Transverse colon (tissue), 4 donors: ENCODE results near the gene UBE2E2. TPM values are rescaled to one million over a fixed set of nuclear protein-coding genes. Genes with fewer than 3 reads are reported as not detected.
"Not testable (repeated sequence)": the region's sequence is repeated elsewhere in the genome, so short reads cannot be mapped to it uniquely, and the experiment has no call there.

Experiments used
- DNase-seq: peaks from one replicate; pipeline ENCODE4 v3.0.0-alpha.2; 2019
- H3K27ac ChIP-seq, 4 donors: fragments of 200-600 bp; sonication (generic); 2 replicates each; pipeline ENCODE4 v1.5.1; 2016 to 2018; ENCODE audit warnings: inconsistent platforms in 4 of 4
- H3K27me3 ChIP-seq: fragments of 200-600 bp; sonication (generic); 2 replicates; pipeline ENCODE4 v1.5.1; 2017; ENCODE audit warnings: inconsistent platforms
- H3K36me3 ChIP-seq, 4 donors: fragments of 200-600 bp; sonication (generic); 2 replicates each; pipeline ENCODE4 v1.5.1; 2017 to 2019; ENCODE audit warnings: inconsistent platforms in 4 of 4
- H3K4me1 ChIP-seq, 4 donors: fragments of 200-600 bp; sonication (generic); 2 replicates each; pipeline ENCODE4 v1.5.1; 2017 to 2020; ENCODE audit warnings: inconsistent platforms in 4 of 4
- H3K4me3 ChIP-seq, 4 donors: fragments of 200-600 bp; sonication (generic); 1 replicate in 1 of 4; 2 replicates in 3 of 4; pipeline versions ENCODE4 v1.5.1 to v1.6.1; 2017 to 2019; ENCODE audit warnings: inconsistent platforms in 4 of 4
- H3K9me3 ChIP-seq, 2 donors: fragments of 200-600 bp; sonication (generic); 2 replicates each; pipeline ENCODE4 v1.5.1; 2017 to 2019; ENCODE audit warnings: inconsistent platforms in 2 of 2
- CTCF ChIP-seq, 5 experiments: fragments of 200-600 bp in 3 of 5; fragments of 450-650 bp in 2 of 5; sonication (generic) in 3 of 5; IDR thresholded peaks; 1 replicate in 2 of 5; 2 replicates in 3 of 5; pipeline ENCODE4 v1.5.1; 2016 to 2017; ENCODE audit warnings: antibody characterized with exemption in 5 of 5, inconsistent platforms in 3 of 5, mild to moderate bottlenecking in 2 of 5, moderate library complexity in 1 of 5
- EP300 ChIP-seq: sonication (generic); formaldehyde crosslinking; IDR thresholded peaks from one replicate; pipeline ENCODE4 v1.6.1; 2017; ENCODE audit warnings: antibody characterized with exemption, low read depth
- POLR2A ChIP-seq: fragments of 450-650 bp; IDR thresholded peaks from one replicate; pipeline ENCODE4 v1.6.1; 2016; ENCODE audit warnings: antibody characterized with exemption, mild to moderate bottlenecking, moderate library complexity
- POLR2AphosphoS5 ChIP-seq, 3 donors: sonication (generic); formaldehyde crosslinking; IDR thresholded peaks; one replicate each; pipeline ENCODE4 v1.6.1; 2016; ENCODE audit warnings: antibody characterized with exemption in 3 of 3
- WGBS, 2 donors: methylation state at CpG; one replicate each; pipeline ENCODE4 v1.1.5; 2018; ENCODE audit warnings: low coverage in 1 of 2; 5-methylcytosine and 5-hydroxymethylcytosine counted together
- in situ Hi-C, 4 donors: fragments of 200-750 bp; cut with MboI; loops; one replicate each; pipeline versions ENCODE4 v1.15.0 to v1.15.1; 2017; ENCODE audit warnings: low sequenced_read_pairs in 3 of 4, low pct_ligation_motif_present in 1 of 4, low pct_unique_long_range_greater_than_20kb in 1 of 4
- intact Hi-C: fragments of 100-400 bp; cut with DNase I; formaldehyde crosslinking; loops from one replicate; pipeline ENCODE4 v1.15.1; 2023; ENCODE audit warnings: low total_unique reads
- total RNA-seq, 4 donors: library from RNA; depleted of rRNA; stranded (reverse); fragments of >200 nt; gene quantifications; one replicate each; pipeline ENCODE4 v1.1.0, GENCODE V29; 2016

Gene UBE2E2
- total RNA-seq, 4 donors from 2014 or later: 5.4 to 133 (median 7.6) TPM

- WGBS, 2 donors: 48 to 63% methylated on average over 1 of the region's 1 CpG
- intact Hi-C loops: no loop called here
- no peak for DNase-seq
- H3K4me3 ChIP-seq: no peak overlapping the region
- H3K9me3 ChIP-seq: no peaks in the 10 kb centered on the region
- in situ Hi-C loops: no loop called here
- H3K36me3 ChIP-seq: no peaks in the 10 kb centered on the region
- TF ChIP-seq POLR2A (no peak), CTCF (IDR thresholded peaks at IDR 0.05) (no peak), EP300 (no peak)
- peaks cover 0 to 8% (median 0%) of the 10 kb centered on the region in 4 donors for H3K4me1 ChIP-seq
- no peaks in the 10 kb centered on the region for H3K27me3 ChIP-seq
- no peak overlapping the region for H3K27ac ChIP-seq
Measured at GRCh38 chr3:23344886-23345285, 141.8 kb downstream of the UBE2E2 start.

- H3K9me3 ChIP-seq, H3K27ac ChIP-seq, H3K27me3 ChIP-seq, in situ Hi-C loops, DNase-seq, H3K4me1 ChIP-seq, H3K4me3 ChIP-seq, intact Hi-C loops, H3K36me3 ChIP-seq: not testable (repeated sequence)
- WGBS, 2 donors: 85 to 100% methylated on average over 3 to 15 of the region's 15 CpGs
Measured at GRCh38 chr3:23349444-23349843, 146.3 kb downstream of the UBE2E2 start.

GRCh38 chr3:23356169-23356568 lies 153.0 kb downstream of the UBE2E2 start:
- DNase-seq: no peak
- in situ Hi-C loops: no loop called here
- H3K36me3 ChIP-seq: no peaks in the 10 kb centered on the region
- no peaks in the 10 kb centered on the region for H3K4me1 ChIP-seq
- TF ChIP-seq POLR2A: no peak
- TF ChIP-seq EP300: no peak
- no peak for TF ChIP-seq POLR2AphosphoS5 (IDR thresholded peaks at IDR 0.05)
- TF ChIP-seq CTCF (IDR thresholded peaks at IDR 0.05): no peak
- H3K27ac ChIP-seq: no peak overlapping the region
- no peak overlapping the region for H3K4me3 ChIP-seq
- no peaks in the 10 kb centered on the region for H3K27me3 ChIP-seq
- 83 to 86% methylated on average over 3 of the region's 3 CpGs for WGBS, 2 donors
- intact Hi-C loops: no loop called here
- no peaks in the 10 kb centered on the region for H3K9me3 ChIP-seq

- Histone ChIP-seq H3K27me3 (no peaks in the 10 kb centered on the region), H3K36me3 (no peaks in the 10 kb centered on the region), H3K4me3 (no peak overlapping the region), H3K4me1 (no peaks in the 10 kb centered on the region), H3K27ac (no peak overlapping the region), H3K9me3 (no peaks in the 10 kb centered on the region)
- intact Hi-C loops: no loop called here
- in situ Hi-C loops: no loop called here
- no peak for TF ChIP-seq EP300
- no peak for TF ChIP-seq POLR2AphosphoS5 (IDR thresholded peaks at IDR 0.05)
- TF ChIP-seq CTCF (IDR thresholded peaks at IDR 0.05): no peak
- TF ChIP-seq POLR2A: no peak
- DNase-seq: no peak
- WGBS, 2 donors: 90 to 100% methylated on average over 2 to 3 of the region's 3 CpGs
Measured at GRCh38 chr3:23356923-23357322, 153.8 kb downstream of the UBE2E2 start.

GRCh38 chr3:23359116-23359515 lies 156.0 kb downstream of the UBE2E2 start:
- Histone ChIP-seq H3K36me3 (no peaks in the 10 kb centered on the region), H3K9me3 (no peaks in the 10 kb centered on the region), H3K4me1 (no peaks in the 10 kb centered on the region), H3K27ac (no peak overlapping the region), H3K4me3 (no peak overlapping the region), H3K27me3 (no peaks in the 10 kb centered on the region)
- in situ Hi-C loops (no loop called here), intact Hi-C loops (no loop called here)
- TF ChIP-seq POLR2AphosphoS5 (IDR thresholded peaks at IDR 0.05): no peak
- no peak for TF ChIP-seq EP300
- TF ChIP-seq POLR2A: no peak
- no peak for TF ChIP-seq CTCF (IDR thresholded peaks at IDR 0.05)
- DNase-seq: no peak
